Mesothelial cell of epicardium (in vitro differentiated cells): ENCODE measurements around the gene WWOX. TPM values are rescaled to one million over a fixed set of nuclear protein-coding genes. Genes with fewer than 3 reads are reported as not detected.
A peak's percentile ranks its signal among the peaks of the same experiment; 100 is the strongest.

Experiments used
- DNase-seq, 2 experiments: peaks; one replicate each; pipeline ENCODE4 v3.0.0; 2021; ENCODE audit warnings: low spot score in 2 of 2; ENCODE audit not compliant: unreplicated experiment in 2 of 2
- H3K27ac Mint-ChIP-seq: 2 replicates; pipeline ENCODE4 v1.8.0; 2021; ENCODE audit warnings: mixed read lengths
- H3K27me3 Mint-ChIP-seq: 2 replicates; pipeline ENCODE4 v1.8.0; 2021; ENCODE audit warnings: low read depth, mixed read lengths
- H3K36me3 Mint-ChIP-seq: 2 replicates; pipeline ENCODE4 v1.8.0; 2021; ENCODE audit warnings: mixed read lengths
- H3K4me1 Mint-ChIP-seq: 2 replicates; pipeline ENCODE4 v1.8.0; 2021; ENCODE audit warnings: mixed read lengths
- H3K4me3 Mint-ChIP-seq: 2 replicates; pipeline ENCODE4 v1.8.0; 2021; ENCODE audit warnings: mild to moderate bottlenecking, moderate library complexity, mixed read lengths
- H3K9me3 Mint-ChIP-seq: 2 replicates; pipeline ENCODE4 v1.8.0; 2021; ENCODE audit warnings: mixed read lengths
- total RNA-seq: library from RNA; stranded (reverse); gene quantifications from 3 replicates; pipeline ENCODE4 v1.2.1, GENCODE V29; 2021
- TF ChIP-seq, protein P1 (sequence below): fragments of 200-600 bp; sonication (generic); IDR thresholded peaks from one replicate; pipeline ENCODE4 v1.5.0; 2021; ENCODE audit warnings: antibody characterized with exemption; ENCODE audit not compliant: unreplicated experiment

WWOX gene
- total RNA-seq, 1 donor from 2014 or later: 29.7 TPM

GRCh38 chr16:78684030-78684611 lies 584.7 kb downstream of the WWOX start:
- Mint-ChIP-seq H3K27me3 (no peaks in the 10 kb centered on the region), H3K9me3 (no peaks in the 10 kb centered on the region), H3K36me3 (no peaks in the 10 kb centered on the region), H3K27ac (no peak overlapping the region), H3K4me1 (peaks cover 6% of the 10 kb centered on the region), H3K4me3 (no peak overlapping the region)
- no peak for DNase-seq
- TF ChIP-seq, protein P1, sequence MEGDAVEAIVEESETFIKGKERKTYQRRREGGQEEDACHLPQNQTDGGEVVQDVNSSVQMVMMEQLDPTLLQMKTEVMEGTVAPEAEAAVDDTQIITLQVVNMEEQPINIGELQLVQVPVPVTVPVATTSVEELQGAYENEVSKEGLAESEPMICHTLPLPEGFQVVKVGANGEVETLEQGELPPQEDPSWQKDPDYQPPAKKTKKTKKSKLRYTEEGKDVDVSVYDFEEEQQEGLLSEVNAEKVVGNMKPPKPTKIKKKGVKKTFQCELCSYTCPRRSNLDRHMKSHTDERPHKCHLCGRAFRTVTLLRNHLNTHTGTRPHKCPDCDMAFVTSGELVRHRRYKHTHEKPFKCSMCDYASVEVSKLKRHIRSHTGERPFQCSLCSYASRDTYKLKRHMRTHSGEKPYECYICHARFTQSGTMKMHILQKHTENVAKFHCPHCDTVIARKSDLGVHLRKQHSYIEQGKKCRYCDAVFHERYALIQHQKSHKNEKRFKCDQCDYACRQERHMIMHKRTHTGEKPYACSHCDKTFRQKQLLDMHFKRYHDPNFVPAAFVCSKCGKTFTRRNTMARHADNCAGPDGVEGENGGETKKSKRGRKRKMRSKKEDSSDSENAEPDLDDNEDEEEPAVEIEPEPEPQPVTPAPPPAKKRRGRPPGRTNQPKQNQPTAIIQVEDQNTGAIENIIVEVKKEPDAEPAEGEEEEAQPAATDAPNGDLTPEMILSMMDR: no peak

DNA sequence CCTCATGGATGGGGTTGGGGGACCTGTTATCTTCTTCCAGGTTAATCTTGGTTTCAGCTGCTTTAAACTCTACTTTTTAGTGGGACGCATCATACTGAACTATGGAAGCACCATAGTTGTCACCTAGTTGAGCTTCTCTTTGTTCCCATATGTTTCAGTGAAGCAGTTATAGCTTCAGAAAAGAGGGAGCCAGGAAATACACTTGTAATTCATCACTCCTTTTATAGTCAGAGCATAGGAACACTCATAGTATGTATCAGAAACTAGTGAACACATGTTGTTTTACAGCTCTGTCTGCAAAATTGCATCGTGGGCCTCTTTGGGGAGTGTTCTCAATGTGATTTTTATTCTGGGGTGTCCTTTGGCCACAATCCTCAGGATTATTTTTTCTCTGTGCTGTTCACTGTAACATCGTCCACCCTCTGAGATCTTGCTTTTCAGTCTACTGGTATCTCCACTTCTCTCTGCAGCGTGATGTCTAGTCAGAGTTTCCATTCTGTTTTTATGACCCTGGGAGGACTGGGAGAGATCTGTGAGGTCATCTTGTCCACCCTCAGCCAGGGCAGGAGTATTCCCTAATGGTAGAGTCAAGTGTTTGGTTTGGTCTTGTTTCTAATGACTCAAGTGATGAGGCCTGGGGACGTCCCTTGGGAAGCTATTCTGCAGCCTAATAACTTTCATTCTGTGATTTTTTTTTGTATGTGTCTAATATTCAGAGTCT lies 585.4 kb downstream of the WWOX start:
- no peaks in the 10 kb centered on the region for H3K27me3 Mint-ChIP-seq
- no peaks in the 10 kb centered on the region for H3K36me3 Mint-ChIP-seq
- H3K4me3 Mint-ChIP-seq: no peak overlapping the region
- H3K27ac Mint-ChIP-seq: peak overlapping the region; percentile 3
- no peaks in the 10 kb centered on the region for H3K9me3 Mint-ChIP-seq
- no peak for DNase-seq
- TF ChIP-seq, protein P1: no peak
- H3K4me1 Mint-ChIP-seq: peaks cover 12% of the 10 kb centered on the region

DNA sequence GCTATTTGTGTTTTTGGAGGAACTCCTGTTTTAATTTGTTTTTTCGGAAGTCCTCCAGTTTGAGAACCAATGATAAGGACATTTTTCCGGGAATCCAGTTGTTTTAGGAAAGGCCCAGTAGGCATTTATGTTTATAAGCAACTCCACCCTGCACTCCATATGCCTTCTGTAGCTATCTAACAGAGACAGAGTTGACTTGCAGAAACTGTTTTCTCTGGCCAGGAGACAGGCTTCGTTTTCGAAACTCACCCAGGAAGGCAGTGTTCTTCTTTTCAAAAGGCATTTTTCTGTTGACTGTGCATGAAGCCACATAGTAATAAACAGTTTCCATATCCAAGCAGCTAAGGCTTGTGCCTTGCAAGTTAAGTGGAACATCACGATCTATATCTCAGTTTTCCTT lies 587.1 kb downstream of the WWOX start:
- H3K4me3 Mint-ChIP-seq: no peak overlapping the region
- TF ChIP-seq, protein P1: no peak
- no peaks in the 10 kb centered on the region for H3K9me3 Mint-ChIP-seq
- peaks cover 12% of the 10 kb centered on the region for H3K4me1 Mint-ChIP-seq
- no peaks in the 10 kb centered on the region for H3K36me3 Mint-ChIP-seq
- H3K27me3 Mint-ChIP-seq: no peaks in the 10 kb centered on the region
- DNase-seq: no peak
- no peak overlapping the region for H3K27ac Mint-ChIP-seq

GRCh38 chr16:78689028-78689427 lies 589.6 kb downstream of the WWOX start:
- Mint-ChIP-seq H3K36me3 (no peaks in the 10 kb centered on the region), H3K4me1 (peaks cover 10% of the 10 kb centered on the region), H3K4me3 (no peak overlapping the region), H3K27ac (peak overlapping the region; percentile 32), H3K9me3 (no peaks in the 10 kb centered on the region), H3K27me3 (no peaks in the 10 kb centered on the region)
- TF ChIP-seq, protein P1: no peak
- DNase-seq: no peak

DNA sequence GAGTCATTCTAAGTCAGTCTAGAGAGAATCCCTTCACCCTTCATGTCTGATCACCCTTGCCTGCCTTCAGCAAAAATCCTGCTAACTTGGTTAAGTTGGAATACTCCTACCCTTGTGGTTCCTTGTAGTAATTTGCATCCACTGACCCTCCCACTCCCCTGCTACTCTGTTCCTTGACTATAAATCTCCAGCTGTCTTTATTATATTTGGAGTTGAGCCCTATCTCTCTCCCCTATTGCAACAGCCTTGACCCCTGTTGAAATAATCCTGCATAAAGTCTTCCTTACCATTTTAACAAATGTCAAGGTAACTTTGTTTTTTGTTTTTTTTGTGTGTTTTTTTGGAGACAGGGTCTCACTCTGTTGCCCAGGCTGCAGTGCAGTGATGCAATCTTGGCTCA lies 590.1 kb downstream of the WWOX start:
- Mint-ChIP-seq H3K9me3 (no peaks in the 10 kb centered on the region), H3K4me3 (no peak overlapping the region), H3K27me3 (no peaks in the 10 kb centered on the region), H3K36me3 (no peaks in the 10 kb centered on the region), H3K27ac (no peak overlapping the region), H3K4me1 (peaks cover 10% of the 10 kb centered on the region)
- TF ChIP-seq, protein P1: no peak
- DNase-seq: no peak
